HCT116 (cell line): ENCODE data around the gene MAP3K20. TPM values are rescaled to one million over a fixed set of nuclear protein-coding genes. Genes with fewer than 3 reads are reported as not detected.

ENCODE experiments used
- ATAC-seq: fragments of 200-7000 bp; cut with Tn5 transposase; 2 replicates; pipeline ENCODE4 v1.9.1; 2020; ENCODE audit warnings: mild to moderate bottlenecking, moderate library complexity
- BruUV-seq: library from RNA; stranded (reverse); fragments of 400-500 nt; replicated peaks from 2 replicates; lab custom pipeline; 2021; lab: Mats Ljungman, UMichigan
- CTCF ChIA-PET: fragments of 300-600 bp; sonication (Branson Sonifier 250); formaldehyde crosslinking; loops from one replicate; lab custom pipeline; 2021; ENCODE audit warnings: antibody characterized with exemption; lab: Charles Lee
- POLR2A ChIA-PET: fragments of 300-600, 350-600 bp; sonication (Branson Sonifier 250); formaldehyde crosslinking; loops from one replicate; lab custom pipeline; 2021; ENCODE audit warnings: antibody characterized with exemption; lab: Charles Lee
- RAD21 ChIA-PET, 2 experiments: fragments of 300-600 bp; sonication (Branson Sonifier 250); formaldehyde crosslinking; loops; one replicate each; lab custom pipeline; 2023; ENCODE audit warnings: low total read pairs in 2 of 2; ENCODE audit not compliant: uncharacterized antibody in 2 of 2, unreplicated experiment in 2 of 2, low non-redundant PET in 1 of 2; lab: Charles Lee
- DNase-seq: peaks from one replicate; pipeline ENCODE4 v3.0.0-alpha.2; 2010; ENCODE audit warnings: low read depth, low spot score
- H2AFZ ChIP-seq: fragments of 200-600 bp; shearing (Covaris generic), sonication (generic); 2 replicates; pipeline ENCODE4 v1.6.1; 2017; ENCODE audit warnings: low read depth, mixed run types, mixed read lengths, antibody characterized with exemption, low read length; ENCODE audit not compliant: poor library complexity, severe bottlenecking
- H3K27ac ChIP-seq: 2 replicates; pipeline ENCODE4 v1.5.1; 2012; ENCODE audit warnings: low read depth, low read length
- H3K27me3 ChIP-seq: fragments of 200-600 bp; sonication (generic); 2 replicates; pipeline ENCODE4 v1.6.1; 2016; ENCODE audit warnings: mixed run types, low read length, mixed read lengths; ENCODE audit not compliant: insufficient read depth
- H3K36me3 ChIP-seq, 2 experiments: fragments of 200-500 bp in 1 of 2; fragments of 200-600 bp in 1 of 2; sonication (Bioruptor generic) in 1 of 2; sonication (generic) in 1 of 2; 2 replicates each; pipeline versions ENCODE4 v1.5.1 to v1.6.1; 2014 to 2016; ENCODE audit warnings: low read length in 2 of 2, inconsistent platforms in 1 of 2, mixed read lengths in 1 of 2, mixed run types in 1 of 2; ENCODE audit not compliant: insufficient read depth in 2 of 2, control insufficient read depth in 1 of 2
- H3K4me1 ChIP-seq, 2 experiments: fragments of 200-600 bp in 1 of 2; sonication (generic) in 1 of 2; 2 replicates each; pipeline versions ENCODE4 v1.5.1 to v1.6.1; 2012 to 2017; ENCODE audit warnings: low read length in 2 of 2, inconsistent platforms in 1 of 2, mild to moderate bottlenecking in 1 of 2, mixed read lengths in 1 of 2, mixed run types in 1 of 2, moderate library complexity in 1 of 2; ENCODE audit not compliant: insufficient read depth in 2 of 2, control insufficient read depth in 1 of 2
- H3K4me2 ChIP-seq: fragments of 200-600 bp; sonication (generic); 2 replicates; pipeline ENCODE4 v1.6.1; 2017; ENCODE audit warnings: mixed run types, low read length, mixed read lengths
- H3K4me3 ChIP-seq, 2 experiments: fragments of 200-600 bp in 1 of 2; sonication (generic) in 1 of 2; replicated peaks in 1 of 2; 2 replicates each; pipeline ENCODE4 v1.5.1; 2011 to 2016; ENCODE audit warnings: low read length in 2 of 2, control low read depth in 1 of 2, low read depth in 1 of 2, mild to moderate bottlenecking in 1 of 2, mixed read lengths in 1 of 2, mixed run types in 1 of 2
- H3K79me2 ChIP-seq: fragments of 200-600 bp; sonication (generic); 2 replicates; pipeline ENCODE4 v1.6.1; 2017; ENCODE audit warnings: mild to moderate bottlenecking, mixed run types, low read length, moderate library complexity, mixed read lengths; ENCODE audit not compliant: insufficient read depth
- H3K9ac ChIP-seq: fragments of 200-600 bp; sonication (generic); 2 replicates; pipeline ENCODE4 v1.6.1; 2016; ENCODE audit warnings: low read length, mixed read lengths
- H3K9me2 ChIP-seq: fragments of 200-600 bp; sonication (generic), shearing (Covaris generic); 2 replicates; pipeline ENCODE4 v1.6.1; 2017; ENCODE audit warnings: mixed run types, mild to moderate bottlenecking, moderate library complexity; ENCODE audit not compliant: insufficient read depth
- H3K9me3 ChIP-seq, 2 experiments: fragments of 200-500 bp in 1 of 2; fragments of 200-600 bp in 1 of 2; sonication (Bioruptor generic) in 1 of 2; sonication (generic) in 1 of 2; 2 replicates each; pipeline ENCODE4 v1.6.1; 2014 to 2017; ENCODE audit warnings: low read length in 2 of 2, mixed read lengths in 2 of 2, inconsistent platforms in 1 of 2, low read depth in 1 of 2, mild to moderate bottlenecking in 1 of 2, mixed run types in 1 of 2, moderate library complexity in 1 of 2; ENCODE audit not compliant: control insufficient read depth in 1 of 2, insufficient read depth in 1 of 2
- H4K20me1 ChIP-seq: fragments of 200-600 bp; sonication (generic), shearing (Covaris generic); 2 replicates; pipeline ENCODE4 v1.6.1; 2017; ENCODE audit warnings: mixed run types, mild to moderate bottlenecking, moderate library complexity; ENCODE audit not compliant: insufficient read depth
- ATF3 ChIP-seq: IDR thresholded peaks from 2 replicates; pipeline ENCODE4 v1.6.1; 2012
- CBX3 ChIP-seq: IDR thresholded peaks from 2 replicates; pipeline ENCODE4 v1.6.1; 2012; ENCODE audit warnings: low read depth
- ELF1 ChIP-seq: IDR thresholded peaks from 2 replicates; pipeline ENCODE4 v1.6.1; 2012; ENCODE audit warnings: low read depth, borderline replicate concordance
- FOSL1 ChIP-seq: IDR thresholded peaks from 2 replicates; pipeline ENCODE4 v1.6.1; 2012; ENCODE audit warnings: low read depth
- MAX ChIP-seq: IDR thresholded peaks from 2 replicates; pipeline ENCODE4 v1.6.1; 2012
- POLR2AphosphoS5 ChIP-seq: IDR thresholded peaks from 2 replicates; pipeline ENCODE4 v1.6.1; 2011; ENCODE audit warnings: mild to moderate bottlenecking, low read depth, low read length, moderate library complexity
- RAD21 ChIP-seq: IDR thresholded peaks from 2 replicates; pipeline ENCODE4 v1.6.1; 2012; ENCODE audit warnings: low read depth, mild to moderate bottlenecking
- REST ChIP-seq: IDR thresholded peaks from 2 replicates; pipeline ENCODE4 v1.6.1; 2012; ENCODE audit warnings: low read depth
- SIN3A ChIP-seq: IDR thresholded peaks from 2 replicates; pipeline ENCODE4 v1.6.1; 2012; ENCODE audit warnings: low read depth
- YY1 ChIP-seq: IDR thresholded peaks from 2 replicates; pipeline ENCODE4 v1.6.1; 2011; ENCODE audit warnings: low read length, low read depth, moderate library complexity, mild to moderate bottlenecking; ENCODE audit not compliant: insufficient replicate concordance; ENCODE audit errors: extremely low read depth
- ZNF274 ChIP-seq: fragments of 200-500 bp; sonication (Bioruptor generic); IDR thresholded peaks from 2 replicates; pipeline ENCODE4 v1.6.1; 2014; ENCODE audit warnings: mild to moderate bottlenecking, low read depth, low read length, inconsistent platforms
- intact Hi-C: fragments of 100-400 bp; cut with micrococcal nuclease; formaldehyde crosslinking; loops from 2 replicates; pipeline ENCODE4 v1.10.0; 2022
- total RNA-seq: library from RNA; stranded (reverse); gene quantifications from one replicate; pipeline ENCODE4 v1.2.1, GENCODE V29; 2021; ENCODE audit not compliant: unreplicated experiment
- TF ChIP-seq, protein P1 (sequence below): IDR thresholded peaks from 2 replicates; pipeline ENCODE4 v1.6.1; 2011; ENCODE audit warnings: mild to moderate bottlenecking, low read length, moderate library complexity; ENCODE audit not compliant: insufficient replicate concordance; ENCODE audit errors: extremely low read depth

MAP3K20 gene
- total RNA-seq, 1 experiment from 2014 or later = 40.0 TPM

DNA sequence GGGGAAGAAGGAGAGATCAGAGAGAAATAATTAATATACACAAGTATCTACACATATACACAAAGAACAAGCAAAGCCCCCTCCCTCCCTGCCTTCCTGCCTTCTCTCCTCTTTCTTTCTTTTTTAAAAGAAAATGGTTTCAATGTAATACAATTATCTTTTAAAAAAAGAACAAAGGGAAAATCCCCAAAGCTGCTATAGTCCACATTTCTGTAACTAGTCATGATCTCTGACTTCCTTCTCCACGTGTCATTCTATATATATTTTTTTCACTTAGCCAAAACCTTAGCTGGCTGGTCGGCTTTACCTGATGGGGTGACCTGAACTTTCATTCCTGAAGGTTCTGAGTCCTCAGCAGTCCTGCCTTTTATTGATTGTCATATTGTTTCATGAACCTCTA, 44.3 kb downstream of the MAP3K20 start:
- Histone ChIP-seq H3K9me2 (no peaks in the 10 kb centered on the region), H3K36me3 (no peaks in the 10 kb centered on the region), H3K9me3 (no peaks in the 10 kb centered on the region), H4K20me1 (no peaks in the 10 kb centered on the region; the same call in 1 of the 2 replicates), H2AFZ (no peak overlapping the region), H3K4me2 (no peak overlapping the region), H3K27ac (no peak overlapping the region), H3K4me3 (no peak overlapping the region), H3K79me2 (peaks cover 25% of the 10 kb centered on the region), H3K9ac (no peak overlapping the region), H3K4me1 (peaks cover 7 to 12% of the 10 kb centered on the region in 2 experiments; a peak in 3 of 4 replicates), H3K27me3 (no peaks in the 10 kb centered on the region)
- RAD21 ChIA-PET = no interaction called here
- POLR2A ChIA-PET = no interaction called here
- no peak for TF ChIP-seq REST
- TF ChIP-seq YY1 = no peak
- TF ChIP-seq CBX3 = no peak
- no peak for TF ChIP-seq RAD21
- TF ChIP-seq ELF1 = no peak
- no peak for TF ChIP-seq POLR2AphosphoS5
- TF ChIP-seq, protein P1, sequence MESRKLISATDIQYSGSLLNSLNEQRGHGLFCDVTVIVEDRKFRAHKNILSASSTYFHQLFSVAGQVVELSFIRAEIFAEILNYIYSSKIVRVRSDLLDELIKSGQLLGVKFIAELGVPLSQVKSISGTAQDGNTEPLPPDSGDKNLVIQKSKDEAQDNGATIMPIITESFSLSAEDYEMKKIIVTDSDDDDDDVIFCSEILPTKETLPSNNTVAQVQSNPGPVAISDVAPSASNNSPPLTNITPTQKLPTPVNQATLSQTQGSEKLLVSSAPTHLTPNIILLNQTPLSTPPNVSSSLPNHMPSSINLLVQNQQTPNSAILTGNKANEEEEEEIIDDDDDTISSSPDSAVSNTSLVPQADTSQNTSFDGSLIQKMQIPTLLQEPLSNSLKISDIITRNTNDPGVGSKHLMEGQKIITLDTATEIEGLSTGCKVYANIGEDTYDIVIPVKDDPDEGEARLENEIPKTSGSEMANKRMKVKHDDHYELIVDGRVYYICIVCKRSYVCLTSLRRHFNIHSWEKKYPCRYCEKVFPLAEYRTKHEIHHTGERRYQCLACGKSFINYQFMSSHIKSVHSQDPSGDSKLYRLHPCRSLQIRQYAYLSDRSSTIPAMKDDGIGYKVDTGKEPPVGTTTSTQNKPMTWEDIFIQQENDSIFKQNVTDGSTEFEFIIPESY = no peak
- no peak for TF ChIP-seq ATF3
- no peak for TF ChIP-seq ZNF274
- no peak for TF ChIP-seq FOSL1
- TF ChIP-seq SIN3A = no peak
- TF ChIP-seq MAX = no peak
- intact Hi-C loops = no loop called here
- DNase-seq (no peak), ATAC-seq (no peak)
- BruUV-seq = no TSS peak
- CTCF ChIA-PET = no interaction called here
